ENCODE data around the gene NUMA1.
A peak's percentile ranks its signal among the peaks of the same experiment; 100 is the strongest.

The NUMA1 gene

GRCh38 chr11:71994786-71995185 is 85.6 kb downstream of the NUMA1 start:
- Mint-ChIP-seq H3K9me3 (no peaks in the 10 kb centered on the region), H3K27me3 (no peaks in the 10 kb centered on the region), H3K27ac (peak overlapping the region in 1 of 2 donors; percentile 53), H3K4me1 (peaks cover 21% of the 10 kb centered on the region), H3K4me3 (no peak overlapping the region)
- ATAC-seq (no peak), DNase-seq (no peak)

- H3K4me3 Mint-ChIP-seq: no peak overlapping the region
- H3K27me3 Mint-ChIP-seq: no peaks in the 10 kb centered on the region
- no peak for ATAC-seq
- H3K9me3 Mint-ChIP-seq: no peaks in the 10 kb centered on the region
- no peak overlapping the region for H3K27ac Mint-ChIP-seq
- no peaks in the 10 kb centered on the region for H3K4me1 Mint-ChIP-seq
- no peak for DNase-seq
These were observed 88.1 kb downstream of the NUMA1 start for GRCh38 chr11:71992136-71992730.

GRCh38 chr11:71991494-71991893 is 88.8 kb downstream of the NUMA1 start:
- no peaks in the 10 kb centered on the region for H3K27me3 Mint-ChIP-seq
- H3K4me1 Mint-ChIP-seq: no peaks in the 10 kb centered on the region
- H3K9me3 Mint-ChIP-seq: no peaks in the 10 kb centered on the region
- peak overlapping the region in 1 of 2 donors; percentile 0 for H3K27ac Mint-ChIP-seq
- no peak for ATAC-seq
- no peak for DNase-seq
- no peak overlapping the region for H3K4me3 Mint-ChIP-seq

- Mint-ChIP-seq H3K4me1 (no peaks in the 10 kb centered on the region), H3K4me3 (no peak overlapping the region), H3K27me3 (no peaks in the 10 kb centered on the region), H3K9me3 (no peaks in the 10 kb centered on the region), H3K27ac (no peak overlapping the region)
- DNase-seq: no peak
- no peak for ATAC-seq
These were observed 89.6 kb downstream of the NUMA1 start for GRCh38 chr11:71990701-71991100.

GRCh38 chr11:71988050-71988449 is 92.3 kb downstream of the NUMA1 start:
- peak overlapping the region in 1 of 2 donors; percentile 72 for H3K27ac Mint-ChIP-seq
- ATAC-seq: no peak
- no peak for DNase-seq
- H3K27me3 Mint-ChIP-seq: no peaks in the 10 kb centered on the region
- H3K9me3 Mint-ChIP-seq: no peaks in the 10 kb centered on the region
- H3K4me1 Mint-ChIP-seq: no peaks in the 10 kb centered on the region
- no peak overlapping the region for H3K4me3 Mint-ChIP-seq

- DNase-seq: no peak
- Mint-ChIP-seq H3K4me3 (no peak overlapping the region), H3K27ac (no peak overlapping the region), H3K27me3 (no peaks in the 10 kb centered on the region), H3K9me3 (no peaks in the 10 kb centered on the region), H3K4me1 (no peaks in the 10 kb centered on the region)
- no peak for ATAC-seq
These were observed 92.8 kb downstream of the NUMA1 start for GRCh38 chr11:71987521-71987920.

- H3K4me3 Mint-ChIP-seq: no peak overlapping the region
- H3K4me1 Mint-ChIP-seq: no peaks in the 10 kb centered on the region
- no peak overlapping the region for H3K27ac Mint-ChIP-seq
- no peaks in the 10 kb centered on the region for H3K27me3 Mint-ChIP-seq
- no peaks in the 10 kb centered on the region for H3K9me3 Mint-ChIP-seq
- ATAC-seq: no peak
- no peak for DNase-seq
These were observed 94.2 kb downstream of the NUMA1 start for GRCh38 chr11:71986131-71986530.

GRCh38 chr11:71979602-71980001 is 100.7 kb downstream of the NUMA1 start:
- Mint-ChIP-seq H3K4me3 (no peak overlapping the region), H3K4me1 (no peaks in the 10 kb centered on the region), H3K27ac (no peak overlapping the region), H3K9me3 (no peaks in the 10 kb centered on the region), H3K27me3 (no peaks in the 10 kb centered on the region)
- no peak for DNase-seq
- ATAC-seq: no peak

- no peak for ATAC-seq
- H3K9me3 Mint-ChIP-seq: no peaks in the 10 kb centered on the region
- H3K4me1 Mint-ChIP-seq: no peaks in the 10 kb centered on the region
- no peak overlapping the region for H3K27ac Mint-ChIP-seq
- no peaks in the 10 kb centered on the region for H3K27me3 Mint-ChIP-seq
- DNase-seq: no peak
- no peak overlapping the region for H3K4me3 Mint-ChIP-seq
These were observed 101.2 kb downstream of the NUMA1 start for GRCh38 chr11:71979094-71979493.

- no peak for ATAC-seq
- Mint-ChIP-seq H3K27ac (peak overlapping the region in 1 of 2 donors; percentile 43), H3K4me3 (no peak overlapping the region), H3K9me3 (no peaks in the 10 kb centered on the region), H3K4me1 (no peaks in the 10 kb centered on the region), H3K27me3 (no peaks in the 10 kb centered on the region)
- peak; percentile 34 to 45 for DNase-seq
These were observed 102.5 kb downstream of the NUMA1 start for GRCh38 chr11:71977743-71978418.

GRCh38 chr11:71977090-71977489 is 103.3 kb downstream of the NUMA1 start:
- H3K4me3 Mint-ChIP-seq: no peak overlapping the region
- no peaks in the 10 kb centered on the region for H3K9me3 Mint-ChIP-seq
- no peaks in the 10 kb centered on the region for H3K27me3 Mint-ChIP-seq
- no peaks in the 10 kb centered on the region for H3K4me1 Mint-ChIP-seq
- DNase-seq (no peak), ATAC-seq (no peak)
- no peak overlapping the region for H3K27ac Mint-ChIP-seq

- Mint-ChIP-seq H3K27ac (peak overlapping the region in 1 of 2 donors; percentile 33), H3K27me3 (no peaks in the 10 kb centered on the region), H3K4me1 (no peaks in the 10 kb centered on the region), H3K9me3 (no peaks in the 10 kb centered on the region), H3K4me3 (no peak overlapping the region)
- ATAC-seq: no peak
- no peak for DNase-seq
These were observed 103.8 kb downstream of the NUMA1 start for GRCh38 chr11:71976551-71976950.

- H3K4me1 Mint-ChIP-seq: peaks cover 8% of the 10 kb centered on the region
- DNase-seq (no peak), ATAC-seq (no peak)
- H3K4me3 Mint-ChIP-seq: no peak overlapping the region
- no peaks in the 10 kb centered on the region for H3K9me3 Mint-ChIP-seq
- no peaks in the 10 kb centered on the region for H3K27me3 Mint-ChIP-seq
- H3K27ac Mint-ChIP-seq: no peak overlapping the region
These were observed 108.7 kb downstream of the NUMA1 start for GRCh38 chr11:71971680-71972079.

GRCh38 chr11:71964641-71965040 is 115.7 kb downstream of the NUMA1 start:
- ATAC-seq (no peak), DNase-seq (no peak)
- H3K4me3 Mint-ChIP-seq: no peak overlapping the region
- H3K9me3 Mint-ChIP-seq: peaks cover 0 to 7% of the 10 kb centered on the region in 2 donors
- no peak overlapping the region for H3K27ac Mint-ChIP-seq
- H3K4me1 Mint-ChIP-seq: peaks cover 20% of the 10 kb centered on the region
- H3K27me3 Mint-ChIP-seq: no peaks in the 10 kb centered on the region

- no peaks in the 10 kb centered on the region for H3K27me3 Mint-ChIP-seq
- no peak for ATAC-seq
- H3K9me3 Mint-ChIP-seq: peaks cover 0 to 7% of the 10 kb centered on the region in 2 donors
- no peak for DNase-seq
- H3K4me3 Mint-ChIP-seq: no peak overlapping the region
- H3K4me1 Mint-ChIP-seq: peaks cover 18% of the 10 kb centered on the region
- no peak overlapping the region for H3K27ac Mint-ChIP-seq
These were observed 116.9 kb downstream of the NUMA1 start for GRCh38 chr11:71963468-71963867.

- no peak for DNase-seq
- Mint-ChIP-seq H3K27me3 (no peaks in the 10 kb centered on the region), H3K9me3 (peaks cover 0 to 7% of the 10 kb centered on the region in 2 donors), H3K4me1 (peaks cover 18% of the 10 kb centered on the region), H3K4me3 (peak overlapping the region in 1 of 2 donors; percentile 54), H3K27ac (peak overlapping the region in 1 of 2 donors; percentile 81)
- ATAC-seq: peak; percentile 81
These were observed 117.8 kb downstream of the NUMA1 start for GRCh38 chr11:71962428-71963038.

Data from stimulated activated naive CD8-positive, alpha-beta T cell treated with anti-CD3 and anti-CD28 coated beads, Interleukin-15, amount 100 ng/mL, for 72 hours (primary cell).